ENCODE measurements around the gene TFCP2L1. TPM values are rescaled to one million over a fixed set of nuclear protein-coding genes. Genes with fewer than 3 reads are reported as not detected.

The TFCP2L1 gene
- total and polyA plus RNA-seq, 2 experiments from 2014 or later = 0.94 to 6.4 TPM

GRCh38 chr2:121184248-121184862 lies 100.6 kb downstream of the TFCP2L1 start (continued):
- TF ChIP-seq REST (IDR thresholded peaks at IDR 0.05; ENCODE audit: unreplicated experiment) (no peak), POLR2AphosphoS5 (IDR thresholded peaks at IDR 0.05; ENCODE audit: low read depth) (no peak), ZNF114 (CRISPR knock-in tag; IDR thresholded peaks at IDR 0.05) (no peak), EZH2phosphoT487 (IDR thresholded peaks at IDR 0.05; ENCODE audit: unreplicated experiment) (no peak), CREB1 (CRISPR knock-in tag; IDR thresholded peaks at IDR 0.05; ENCODE audit: low read depth) (no peak), ETS1 (IDR thresholded peaks at IDR 0.05) (no peak), STAT1 (IDR thresholded peaks at IDR 0.05; ENCODE audit: unreplicated experiment) (no peak), EZH2 (IDR thresholded peaks at IDR 0.05; ENCODE audit: low read depth, unreplicated experiment) (no peak), NANOG (IDR thresholded peaks at IDR 0.05; ENCODE audit: borderline replicate concordance) (no peak), ZNF331 (CRISPR knock-in tag; IDR thresholded peaks at IDR 0.05; ENCODE audit: low read depth) (no peak), CTCF (conservative IDR thresholded peaks at IDR 0.05; ENCODE audit: low read depth in 2 of 2) (no peak)

GRCh38 chr2:121182520-121182919 lies 102.5 kb downstream of the TFCP2L1 start:
- Histone ChIP-seq H3K79me2 (replicated peaks; ENCODE audit: insufficient read depth) (no peaks in the 10 kb centered on the region), H3F3A (replicated peaks; ENCODE audit: low read depth) (no peaks in the 10 kb centered on the region), H3K27ac (ENCODE audit: low read depth) (no peak overlapping the region), H3K27me3 (ENCODE audit: insufficient read depth) (no peaks in the 10 kb centered on the region), H4K20me1 (replicated peaks; ENCODE audit: insufficient read depth) (no peaks in the 10 kb centered on the region), H3K4me3 (no peak overlapping the region), H2AFZ (no peak overlapping the region), H3K9me2 (ENCODE audit: insufficient read depth) (no peaks in the 10 kb centered on the region; the same call in 1 of the 2 replicates), H3K4me2 (no peak overlapping the region), H3K4me1 (ENCODE audit: insufficient read depth) (0 out of 2 replicates have a peak, but pooled peaks cover 4% of the 10 kb centered on the region), H3K36me3 (ENCODE audit: insufficient read depth) (no peaks in the 10 kb centered on the region)
- H3K9me3 Mint-ChIP-seq = no peaks in the 10 kb centered on the region
- ATAC-seq = no peak
- H3K36me3 Mint-ChIP-seq (ENCODE audit: low read depth) = no peaks in the 10 kb centered on the region
- H3K4me1 Mint-ChIP-seq = no peaks in the 10 kb centered on the region
- DNase-seq (ENCODE audit: low spot score) = no peak
- peaks cover 10% of the 10 kb centered on the region for H3K27me3 Mint-ChIP-seq (ENCODE audit: insufficient read depth, low read depth, poor library complexity)
- no peak overlapping the region for H3K4me3 Mint-ChIP-seq
- H3K27ac Mint-ChIP-seq = no peak overlapping the region
- TF ChIP-seq ZNF114 (CRISPR knock-in tag; IDR thresholded peaks at IDR 0.05) = no peak
- TF ChIP-seq POLR2AphosphoS5 (IDR thresholded peaks at IDR 0.05; ENCODE audit: low read depth) = no peak
- no peak for TF ChIP-seq NANOG (IDR thresholded peaks at IDR 0.05; ENCODE audit: borderline replicate concordance)
- no peak for TF ChIP-seq EZH2phosphoT487 (IDR thresholded peaks at IDR 0.05; ENCODE audit: unreplicated experiment)
- TF ChIP-seq CREB1 (CRISPR knock-in tag; IDR thresholded peaks at IDR 0.05; ENCODE audit: low read depth) = no peak
- no peak for TF ChIP-seq EZH2 (IDR thresholded peaks at IDR 0.05; ENCODE audit: low read depth, unreplicated experiment)
- no peak for TF ChIP-seq CTCF (conservative IDR thresholded peaks at IDR 0.05; ENCODE audit: low read depth in 2 of 2)
- TF ChIP-seq STAT1 (IDR thresholded peaks at IDR 0.05; ENCODE audit: unreplicated experiment) = no peak
- TF ChIP-seq REST (IDR thresholded peaks at IDR 0.05; ENCODE audit: unreplicated experiment) = no peak
- TF ChIP-seq JUNB (IDR thresholded peaks at IDR 0.05; ENCODE audit: unreplicated experiment) = no peak

Measured in GM23338 (cell line).